Measurements from ENCODE around the gene ADCY5.

- no peak for TF ChIP-seq FOXK2 (IDR thresholded peaks at IDR 0.05)
- TF ChIP-seq BHLHE40 (IDR thresholded peaks at IDR 0.05; ENCODE audit: borderline replicate concordance): no peak
- no peak for TF ChIP-seq SP1 (IDR thresholded peaks at IDR 0.05)
- TF ChIP-seq HDGF (IDR thresholded peaks at IDR 0.05; ENCODE audit: borderline replicate concordance): no peak
- no peak for TF ChIP-seq L3MBTL2 (conservative IDR thresholded peaks at IDR 0.05)
- no peak for TF ChIP-seq ZNF384 (IDR thresholded peaks at IDR 0.05)
These were observed 157.9 kb downstream of the ADCY5 start for GRCh38 chr3:123290962-123291361.

Measured in HEK293T (cell line).